GM19238 (cell line): ENCODE results near the gene SPRY1.

ENCODE experiments used
- DNase-seq: peaks from one replicate; pipeline ENCODE4 v3.0.0; 2011; ENCODE audit warnings: low spot score; ENCODE audit not compliant: insufficient read length

The SPRY1 gene

GRCh38 chr4:123443401-123444289 is 47.0 kb downstream of the SPRY1 start:
- DNase-seq: peak; percentile 39

DNA sequence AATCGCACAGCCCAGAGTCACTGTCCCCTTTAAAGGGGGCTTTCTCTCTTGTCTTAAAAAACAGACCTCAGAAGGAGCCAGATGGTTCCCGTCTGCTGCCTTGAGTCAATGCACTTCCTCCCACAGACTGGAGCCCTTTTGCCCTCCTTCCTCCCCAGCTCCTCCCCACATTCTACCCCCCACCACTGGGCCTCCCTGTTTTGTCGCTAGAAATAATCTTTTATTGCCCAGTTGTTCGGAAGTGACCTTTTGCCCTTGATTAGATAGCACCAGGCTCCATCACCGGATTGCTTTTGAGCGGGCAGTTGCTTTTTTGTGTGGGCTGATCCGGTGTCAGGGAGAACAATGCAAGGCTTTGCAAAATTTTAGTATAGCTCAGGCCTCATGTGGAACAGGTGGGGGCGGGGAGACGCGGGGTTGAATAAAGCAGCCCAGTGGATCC is 47.7 kb downstream of the SPRY1 start:
- peak; percentile 41 for DNase-seq

- no peak for DNase-seq
These were observed 50.4 kb downstream of the SPRY1 start for GRCh38 chr4:123446865-123447474.

DNA sequence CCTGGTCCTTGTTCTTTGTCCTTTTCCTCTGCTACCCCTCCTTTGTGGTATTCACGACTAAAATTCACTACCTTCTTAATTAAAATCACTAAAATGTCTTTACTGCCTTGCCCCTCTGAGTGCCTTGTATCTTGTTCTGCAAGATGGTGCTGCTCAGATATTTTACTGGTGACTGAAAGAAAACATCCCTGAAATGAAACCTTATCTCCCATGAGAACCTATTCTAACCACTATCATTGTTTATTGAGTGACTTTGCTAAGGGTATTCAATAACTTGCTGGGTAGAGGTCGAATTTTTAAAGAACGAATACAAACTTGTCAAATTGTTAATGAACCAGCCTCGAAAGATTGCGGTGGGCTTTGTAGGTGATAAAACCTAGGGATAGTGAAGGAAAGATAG is 52.8 kb downstream of the SPRY1 start:
- no peak for DNase-seq

DNA sequence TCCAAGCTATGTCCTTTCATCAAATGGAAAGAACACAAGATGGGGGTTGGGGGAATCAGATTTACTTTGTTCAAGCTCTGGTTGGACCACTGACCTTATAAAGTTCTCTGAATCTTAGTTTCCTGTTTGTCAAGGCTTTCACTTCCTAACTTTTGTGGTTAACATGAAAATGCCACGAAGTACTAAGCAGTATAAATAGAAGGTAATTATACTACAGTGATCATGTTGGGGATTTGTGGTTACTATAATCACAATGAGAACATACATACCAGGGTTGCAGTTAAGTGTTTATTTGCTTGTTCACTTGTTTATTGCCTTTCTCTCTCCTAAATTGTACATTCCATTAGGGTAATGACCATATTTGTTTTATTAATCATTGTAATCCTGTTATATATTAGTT is 53.2 kb downstream of the SPRY1 start:
- DNase-seq: no peak

- DNase-seq: no peak
These were observed 53.8 kb downstream of the SPRY1 start for GRCh38 chr4:123450393-123450792.

- DNase-seq: no peak
These were observed 56.0 kb downstream of the SPRY1 start for GRCh38 chr4:123452616-123453015.

DNA sequence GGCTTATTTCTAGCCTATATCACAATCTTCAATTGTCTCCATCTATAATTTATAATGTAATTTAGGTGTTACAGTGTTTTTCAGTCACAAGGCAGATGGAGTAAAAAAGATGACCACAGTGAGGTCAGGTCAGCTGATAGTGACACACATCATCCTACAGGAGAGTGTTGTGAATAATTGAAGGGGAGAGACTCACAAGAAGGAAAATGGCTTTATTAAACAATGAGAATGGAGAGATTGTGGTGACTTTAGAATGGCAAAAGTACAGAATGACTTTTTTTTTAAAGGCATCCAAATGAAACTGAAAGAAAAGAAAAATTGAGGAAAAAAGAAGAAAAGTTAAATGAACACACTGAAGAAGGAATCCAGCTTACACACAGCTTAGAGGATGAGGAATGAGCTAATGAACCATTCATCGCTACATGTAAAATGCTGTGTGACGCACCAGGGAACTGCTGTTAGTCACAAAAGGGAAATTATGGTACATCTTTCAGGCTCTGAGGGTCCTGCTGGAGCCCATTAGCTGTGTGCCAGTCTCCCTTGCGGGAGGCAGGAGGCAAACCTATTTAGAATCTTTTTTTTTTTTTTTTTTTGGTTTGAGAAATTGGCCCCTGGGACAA is 56.6 kb downstream of the SPRY1 start:
- no peak for DNase-seq
